HCT116 (cell line): ENCODE data around the gene CCZ1. TPM values are rescaled to one million over a fixed set of nuclear protein-coding genes. Genes with fewer than 3 reads are reported as not detected.
"Not testable (repeated sequence)": the region's sequence is repeated elsewhere in the genome, so short reads cannot be mapped to it uniquely, and the experiment has no call there.

Experiments used
- ATAC-seq: fragments of 200-7000 bp; cut with Tn5 transposase; 2 replicates; pipeline ENCODE4 v1.9.1; 2020; ENCODE audit warnings: mild to moderate bottlenecking, moderate library complexity
- BruUV-seq: library from RNA; stranded (reverse); fragments of 400-500 nt; replicated peaks from 2 replicates; lab custom pipeline; 2021; lab: Mats Ljungman, UMichigan
- CTCF ChIA-PET: fragments of 300-600 bp; sonication (Branson Sonifier 250); formaldehyde crosslinking; loops from one replicate; lab custom pipeline; 2021; ENCODE audit warnings: antibody characterized with exemption; lab: Charles Lee
- POLR2A ChIA-PET: fragments of 300-600, 350-600 bp; sonication (Branson Sonifier 250); formaldehyde crosslinking; loops from one replicate; lab custom pipeline; 2021; ENCODE audit warnings: antibody characterized with exemption; lab: Charles Lee
- RAD21 ChIA-PET, 2 experiments: fragments of 300-600 bp; sonication (Branson Sonifier 250); formaldehyde crosslinking; loops; one replicate each; lab custom pipeline; 2023; ENCODE audit warnings: low total read pairs in 2 of 2; ENCODE audit not compliant: uncharacterized antibody in 2 of 2, unreplicated experiment in 2 of 2, low non-redundant PET in 1 of 2; lab: Charles Lee
- DNase-seq: peaks from one replicate; pipeline ENCODE4 v3.0.0-alpha.2; 2010; ENCODE audit warnings: low read depth, low spot score
- H2AFZ ChIP-seq: fragments of 200-600 bp; shearing (Covaris generic), sonication (generic); 2 replicates; pipeline ENCODE4 v1.6.1; 2017; ENCODE audit warnings: low read depth, mixed run types, mixed read lengths, antibody characterized with exemption, low read length; ENCODE audit not compliant: poor library complexity, severe bottlenecking
- H3K27ac ChIP-seq: 2 replicates; pipeline ENCODE4 v1.5.1; 2012; ENCODE audit warnings: low read depth, low read length
- H3K27me3 ChIP-seq: fragments of 200-600 bp; sonication (generic); 2 replicates; pipeline ENCODE4 v1.6.1; 2016; ENCODE audit warnings: mixed run types, low read length, mixed read lengths; ENCODE audit not compliant: insufficient read depth
- H3K36me3 ChIP-seq, 2 experiments: fragments of 200-500 bp in 1 of 2; fragments of 200-600 bp in 1 of 2; sonication (Bioruptor generic) in 1 of 2; sonication (generic) in 1 of 2; 2 replicates each; pipeline versions ENCODE4 v1.5.1 to v1.6.1; 2014 to 2016; ENCODE audit warnings: low read length in 2 of 2, inconsistent platforms in 1 of 2, mixed read lengths in 1 of 2, mixed run types in 1 of 2; ENCODE audit not compliant: insufficient read depth in 2 of 2, control insufficient read depth in 1 of 2
- H3K4me1 ChIP-seq, 2 experiments: fragments of 200-600 bp in 1 of 2; sonication (generic) in 1 of 2; 2 replicates each; pipeline versions ENCODE4 v1.5.1 to v1.6.1; 2012 to 2017; ENCODE audit warnings: low read length in 2 of 2, inconsistent platforms in 1 of 2, mild to moderate bottlenecking in 1 of 2, mixed read lengths in 1 of 2, mixed run types in 1 of 2, moderate library complexity in 1 of 2; ENCODE audit not compliant: insufficient read depth in 2 of 2, control insufficient read depth in 1 of 2
- H3K4me2 ChIP-seq: fragments of 200-600 bp; sonication (generic); 2 replicates; pipeline ENCODE4 v1.6.1; 2017; ENCODE audit warnings: mixed run types, low read length, mixed read lengths
- H3K4me3 ChIP-seq, 2 experiments: fragments of 200-600 bp in 1 of 2; sonication (generic) in 1 of 2; replicated peaks in 1 of 2; 2 replicates each; pipeline ENCODE4 v1.5.1; 2011 to 2016; ENCODE audit warnings: low read length in 2 of 2, control low read depth in 1 of 2, low read depth in 1 of 2, mild to moderate bottlenecking in 1 of 2, mixed read lengths in 1 of 2, mixed run types in 1 of 2
- H3K79me2 ChIP-seq: fragments of 200-600 bp; sonication (generic); 2 replicates; pipeline ENCODE4 v1.6.1; 2017; ENCODE audit warnings: mild to moderate bottlenecking, mixed run types, low read length, moderate library complexity, mixed read lengths; ENCODE audit not compliant: insufficient read depth
- H3K9ac ChIP-seq: fragments of 200-600 bp; sonication (generic); 2 replicates; pipeline ENCODE4 v1.6.1; 2016; ENCODE audit warnings: low read length, mixed read lengths
- H3K9me2 ChIP-seq: fragments of 200-600 bp; sonication (generic), shearing (Covaris generic); 2 replicates; pipeline ENCODE4 v1.6.1; 2017; ENCODE audit warnings: mixed run types, mild to moderate bottlenecking, moderate library complexity; ENCODE audit not compliant: insufficient read depth
- H3K9me3 ChIP-seq, 2 experiments: fragments of 200-500 bp in 1 of 2; fragments of 200-600 bp in 1 of 2; sonication (Bioruptor generic) in 1 of 2; sonication (generic) in 1 of 2; 2 replicates each; pipeline ENCODE4 v1.6.1; 2014 to 2017; ENCODE audit warnings: low read length in 2 of 2, mixed read lengths in 2 of 2, inconsistent platforms in 1 of 2, low read depth in 1 of 2, mild to moderate bottlenecking in 1 of 2, mixed run types in 1 of 2, moderate library complexity in 1 of 2; ENCODE audit not compliant: control insufficient read depth in 1 of 2, insufficient read depth in 1 of 2
- H4K20me1 ChIP-seq: fragments of 200-600 bp; sonication (generic), shearing (Covaris generic); 2 replicates; pipeline ENCODE4 v1.6.1; 2017; ENCODE audit warnings: mixed run types, mild to moderate bottlenecking, moderate library complexity; ENCODE audit not compliant: insufficient read depth
- CTCF ChIP-seq, 3 experiments: fragments of 200-600 bp in 1 of 3; sonication (generic) in 1 of 3; IDR thresholded peaks in 2 of 3; conservative IDR thresholded peaks in 1 of 3; 2 replicates each; pipeline ENCODE4 v1.5.1; 2012 to 2017; ENCODE audit warnings: low read depth in 2 of 3, low read length in 2 of 3, antibody characterized with exemption in 1 of 3, borderline replicate concordance in 1 of 3, control low read depth in 1 of 3, mild to moderate bottlenecking in 1 of 3, mixed read lengths in 1 of 3, mixed run types in 1 of 3, moderate library complexity in 1 of 3; ENCODE audit not compliant: insufficient read depth in 1 of 3
- EGR1 ChIP-seq: IDR thresholded peaks from 2 replicates; pipeline ENCODE4 v1.6.1; 2012; ENCODE audit warnings: low read depth
- FOSL1 ChIP-seq: IDR thresholded peaks from 2 replicates; pipeline ENCODE4 v1.6.1; 2012; ENCODE audit warnings: low read depth
- MAX ChIP-seq: IDR thresholded peaks from 2 replicates; pipeline ENCODE4 v1.6.1; 2012
- POLR2A ChIP-seq: IDR thresholded peaks from 2 replicates; pipeline ENCODE4 v1.7.0; 2011; ENCODE audit warnings: borderline replicate concordance; ENCODE audit not compliant: insufficient read depth, insufficient read length; ENCODE audit errors: extremely low read depth
- POLR2AphosphoS5 ChIP-seq: IDR thresholded peaks from 2 replicates; pipeline ENCODE4 v1.6.1; 2011; ENCODE audit warnings: mild to moderate bottlenecking, low read depth, low read length, moderate library complexity
- YY1 ChIP-seq: IDR thresholded peaks from 2 replicates; pipeline ENCODE4 v1.6.1; 2011; ENCODE audit warnings: low read length, low read depth, moderate library complexity, mild to moderate bottlenecking; ENCODE audit not compliant: insufficient replicate concordance; ENCODE audit errors: extremely low read depth
- ZBTB33 ChIP-seq: IDR thresholded peaks from 2 replicates; pipeline ENCODE4 v1.6.1; 2011; ENCODE audit warnings: mild to moderate bottlenecking, low read length, moderate library complexity; ENCODE audit not compliant: insufficient replicate concordance; ENCODE audit errors: extremely low read depth
- ZNF274 ChIP-seq: fragments of 200-500 bp; sonication (Bioruptor generic); IDR thresholded peaks from 2 replicates; pipeline ENCODE4 v1.6.1; 2014; ENCODE audit warnings: mild to moderate bottlenecking, low read depth, low read length, inconsistent platforms
- intact Hi-C: fragments of 100-400 bp; cut with micrococcal nuclease; formaldehyde crosslinking; loops from 2 replicates; pipeline ENCODE4 v1.10.0; 2022
- total RNA-seq: library from RNA; stranded (reverse); gene quantifications from one replicate; pipeline ENCODE4 v1.2.1, GENCODE V29; 2021; ENCODE audit not compliant: unreplicated experiment
- TF ChIP-seq, protein P1 (sequence below): IDR thresholded peaks from 2 replicates; pipeline ENCODE4 v1.6.1; 2012; ENCODE audit warnings: low read depth

The CCZ1 gene
- total RNA-seq, 1 experiment from 2014 or later: 115 TPM

GRCh38 chr7:5865279-5865931, 33.1 kb upstream of the CCZ1 start:
- H3K9me3 ChIP-seq, POLR2A ChIA-PET, H3K4me1 ChIP-seq, H3K9ac ChIP-seq, H2AFZ ChIP-seq, H3K27me3 ChIP-seq, BruUV-seq, intact Hi-C loops, H3K4me3 ChIP-seq, H3K79me2 ChIP-seq, H3K4me2 ChIP-seq, DNase-seq, CTCF ChIA-PET, H3K36me3 ChIP-seq, H4K20me1 ChIP-seq, RAD21 ChIA-PET, H3K9me2 ChIP-seq, H3K27ac ChIP-seq, ATAC-seq: not testable (repeated sequence)
- TF ChIP-seq CTCF (IDR thresholded peaks at IDR 0.05 in 2 of 3, conservative IDR thresholded peaks at IDR 0.05 in 1 of 3; ENCODE audit: borderline replicate concordance in 1 of 3, insufficient read depth in 1 of 3, low read depth in 2 of 3, low read length in 2 of 3): peak in 1 of 3 experiments; percentile 14; a peak in 1 of 6 replicates

DNA sequence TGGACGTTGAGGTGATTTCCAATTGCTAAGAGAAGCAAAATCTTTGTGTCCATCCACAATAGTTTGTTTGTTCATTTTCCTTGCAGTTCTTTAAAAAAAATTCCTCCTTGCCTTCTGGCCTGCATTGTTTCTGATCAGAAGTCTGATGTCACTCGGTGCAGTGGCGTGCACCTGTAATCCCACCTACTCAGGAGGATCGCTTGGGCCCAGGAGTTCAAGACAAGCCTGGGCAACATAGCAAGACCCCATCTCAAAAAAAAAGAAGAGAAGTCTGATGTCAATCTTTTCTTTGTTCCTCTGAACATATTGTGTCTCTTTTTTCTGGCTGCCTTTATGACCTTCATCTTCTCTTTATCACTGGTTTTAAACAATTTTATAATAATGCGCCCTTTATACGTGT, 31.5 kb upstream of the CCZ1 start:
- Histone ChIP-seq H2AFZ (no peak overlapping the region), H3K27ac (no peak overlapping the region), H3K9me3 (no peaks in the 10 kb centered on the region), H3K36me3 (no peaks in the 10 kb centered on the region), H3K4me2 (no peak overlapping the region), H3K79me2 (no peaks in the 10 kb centered on the region), H3K9me2 (no peaks in the 10 kb centered on the region), H3K9ac (no peak overlapping the region), H3K4me3 (no peak overlapping the region), H3K4me1 (no peaks in the 10 kb centered on the region; a peak in 1 of 4 replicates), H3K27me3 (no peaks in the 10 kb centered on the region), H4K20me1 (no peaks in the 10 kb centered on the region)
- POLR2A ChIA-PET: no interaction called here
- ATAC-seq: no peak
- BruUV-seq: no TSS peak
- intact Hi-C loops: no loop called here
- CTCF ChIA-PET: interaction anchor here (2.9 kb wide), 1 partner anchor 11 kb away, joined by 8 read pairs; no protein-coding TSS in a partner anchor
- RAD21 ChIA-PET: interaction anchor here in 1 of 2 experiments (0.6 kb wide), 1 partner anchor 160 kb away, joined by 3 read pairs; no protein-coding TSS in a partner anchor
- no peak for DNase-seq
- TF ChIP-seq, protein P1, sequence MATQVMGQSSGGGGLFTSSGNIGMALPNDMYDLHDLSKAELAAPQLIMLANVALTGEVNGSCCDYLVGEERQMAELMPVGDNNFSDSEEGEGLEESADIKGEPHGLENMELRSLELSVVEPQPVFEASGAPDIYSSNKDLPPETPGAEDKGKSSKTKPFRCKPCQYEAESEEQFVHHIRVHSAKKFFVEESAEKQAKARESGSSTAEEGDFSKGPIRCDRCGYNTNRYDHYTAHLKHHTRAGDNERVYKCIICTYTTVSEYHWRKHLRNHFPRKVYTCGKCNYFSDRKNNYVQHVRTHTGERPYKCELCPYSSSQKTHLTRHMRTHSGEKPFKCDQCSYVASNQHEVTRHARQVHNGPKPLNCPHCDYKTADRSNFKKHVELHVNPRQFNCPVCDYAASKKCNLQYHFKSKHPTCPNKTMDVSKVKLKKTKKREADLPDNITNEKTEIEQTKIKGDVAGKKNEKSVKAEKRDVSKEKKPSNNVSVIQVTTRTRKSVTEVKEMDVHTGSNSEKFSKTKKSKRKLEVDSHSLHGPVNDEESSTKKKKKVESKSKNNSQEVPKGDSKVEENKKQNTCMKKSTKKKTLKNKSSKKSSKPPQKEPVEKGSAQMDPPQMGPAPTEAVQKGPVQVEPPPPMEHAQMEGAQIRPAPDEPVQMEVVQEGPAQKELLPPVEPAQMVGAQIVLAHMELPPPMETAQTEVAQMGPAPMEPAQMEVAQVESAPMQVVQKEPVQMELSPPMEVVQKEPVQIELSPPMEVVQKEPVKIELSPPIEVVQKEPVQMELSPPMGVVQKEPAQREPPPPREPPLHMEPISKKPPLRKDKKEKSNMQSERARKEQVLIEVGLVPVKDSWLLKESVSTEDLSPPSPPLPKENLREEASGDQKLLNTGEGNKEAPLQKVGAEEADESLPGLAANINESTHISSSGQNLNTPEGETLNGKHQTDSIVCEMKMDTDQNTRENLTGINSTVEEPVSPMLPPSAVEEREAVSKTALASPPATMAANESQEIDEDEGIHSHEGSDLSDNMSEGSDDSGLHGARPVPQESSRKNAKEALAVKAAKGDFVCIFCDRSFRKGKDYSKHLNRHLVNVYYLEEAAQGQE: no peak
- no peak for TF ChIP-seq ZBTB33
- TF ChIP-seq POLR2AphosphoS5: no peak
- TF ChIP-seq MAX: no peak
- TF ChIP-seq POLR2A: no peak
- no peak for TF ChIP-seq YY1
- TF ChIP-seq FOSL1: no peak
- TF ChIP-seq EGR1: no peak
- TF ChIP-seq ZNF274: no peak
